ENCODE results near the gene CREB3L4. TPM values are rescaled to one million over a fixed set of nuclear protein-coding genes. Genes with fewer than 3 reads are reported as not detected.

CREB3L4 gene
- 5.7 and 7.1 TPM in 2 replicates for total RNA-seq

GRCh38 chr1:153967107-153967999 lies at the start of gene CREB3L4:
CREB3L4 (plus strand) TSS chr1:153967902; CDS start chr1:153968526, 624 bp downstream.

GRCh38 chr1:153922972-153923925 lies 44.5 kb upstream of the CREB3L4 start, which contains the start of gene GATAD2B:
GATAD2B (minus strand) TSS chr1:153922972; CDS start chr1:153828347, 94,625 bp downstream.

GRCh38 chr1:153946622-153947241 lies 21.0 kb upstream of the CREB3L4 start, which contains the start of gene DENND4B:
DENND4B (minus strand) TSS chr1:153946718; CDS start chr1:153944374, 2,344 bp downstream.

GRCh38 chr1:153958111-153958960 lies 9.4 kb upstream of the CREB3L4 start, which contains the start of gene CRTC2:
CRTC2 (minus strand) TSS chr1:153958612; CDS start chr1:153958497, 115 bp downstream.

GRCh38 chr1:153963030-153963849 lies 4.5 kb upstream of the CREB3L4 start, which contains the start of gene SLC39A1:
SLC39A1 (minus strand) TSS chr1:153963537; CDS start chr1:153962715, 822 bp downstream.

GRCh38 chr1:153977250-153978240 lies 9.8 kb downstream of the CREB3L4 start, which contains the start of gene JTB:
JTB (minus strand) TSS chr1:153977674; CDS start chr1:153977252, 422 bp downstream.

GRCh38 chr1:153985941-153986761 lies 18.4 kb downstream of the CREB3L4 start, which contains the start of gene RAB13:
RAB13 (minus strand) TSS chr1:153986339; CDS start chr1:153986236, 103 bp downstream.

GRCh38 chr1:153990468-153991150 lies 22.9 kb downstream of the CREB3L4 start, which contains the start of gene RPS27:
RPS27 (plus strand) TSS chr1:153990762; CDS start chr1:153990797, 35 bp downstream.

Other genes starting within 250 kb of the CREB3L4 start
- gene INTS3, start 239.9 kb upstream of the CREB3L4 start, total RNA-seq = 18.7 and 26.2 TPM in 2 replicates
- gene SLC27A3, start 192.5 kb upstream of the CREB3L4 start, total RNA-seq = 7.3 and 8.2 TPM in 2 replicates
- 5.4 and 7.5 TPM in 2 replicates for gene GATAD2B, start 44.9 kb upstream of the CREB3L4 start, total RNA-seq
- gene DENND4B, start 21.2 kb upstream of the CREB3L4 start, total RNA-seq = 10.9 and 14.4 TPM in 2 replicates
- gene CRTC2, start 9.3 kb upstream of the CREB3L4 start, total RNA-seq = 10.1 and 11.0 TPM in 2 replicates
- gene SLC39A1, start 4.4 kb upstream of the CREB3L4 start, total RNA-seq = 79.6 and 110 TPM in 2 replicates
- gene JTB, start 9.8 kb downstream of the CREB3L4 start, total RNA-seq = 191 and 214 TPM in 2 replicates
- gene RAB13, start 18.4 kb downstream of the CREB3L4 start, total RNA-seq = 26.1 and 33.9 TPM in 2 replicates
- gene RPS27, start 22.9 kb downstream of the CREB3L4 start, total RNA-seq = 2,121 and 2,616 TPM in 2 replicates
- gene NUP210L, start 187.2 kb downstream of the CREB3L4 start, total RNA-seq = not detected in 2 replicates
- 438 and 559 TPM in 2 replicates for gene TPM3, start 224.2 kb downstream of the CREB3L4 start, total RNA-seq
- gene CFAP141, start 238.4 kb downstream of the CREB3L4 start, total RNA-seq = not detected in 2 replicates

Data from hair follicular keratinocyte (primary cell).